HepG2 (cell line): ENCODE results near the gene IGSF8. TPM values are rescaled to one million over a fixed set of nuclear protein-coding genes. Genes with fewer than 3 reads are reported as not detected.

Source experiments
- ATAC-seq: fragments of 200-7000 bp; cut with Tn5 transposase; 3 replicates; pipeline ENCODE4 v1.9.1; 2020; ENCODE audit warnings: mild to moderate bottlenecking, moderate library complexity
- BruUV-seq: library from RNA; stranded (reverse); fragments of 400-500 nt; replicated peaks from 2 replicates; lab custom pipeline; 2021; lab: Mats Ljungman, UMichigan
- CTCF ChIA-PET: fragments of 300-600 bp; formaldehyde crosslinking; extraction: SDS; loops from one replicate; lab custom pipeline; 2021; ENCODE audit warnings: low total read pairs, inconsistent platforms, low intra/inter-chr PET ratio; lab: Yijun Ruan, JAX
- POLR2A ChIA-PET: fragments of 350-600 bp; sonication (Branson Sonifier 250); formaldehyde crosslinking; loops from one replicate; lab custom pipeline; 2020; ENCODE audit warnings: antibody characterized with exemption, inconsistent platforms; lab: Yijun Ruan, JAX
- DNase-seq: peaks from one replicate; pipeline ENCODE4 v3.0.0-alpha.2; 2015; ENCODE audit warnings: low spot score
- FAIRE-seq: peaks from 3 replicates; lab custom pipeline; 2011; peaks lifted over from hg19 to GRCh38; lab: Jason Lieb, UNC
- H2AFZ ChIP-seq: one replicate; pipeline ENCODE4 v1.6.1; 2011; ENCODE audit warnings: low read length, inconsistent platforms
- H3K27ac ChIP-seq: fragments of 300-600 bp; 3 replicates; pipeline ENCODE4 v1.8.0; 2011; ENCODE audit warnings: mixed run types, mild to moderate bottlenecking, mixed read lengths, low read length, inconsistent platforms; ENCODE audit not compliant: insufficient read depth; ENCODE audit errors: extremely low read length
- H3K27me3 ChIP-seq, 2 experiments: fragments of 200-600 bp in 1 of 2; 2 replicates in 1 of 2; 3 replicates in 1 of 2; pipeline versions ENCODE4 v1.6.0 to v1.8.0; 2011; ENCODE audit warnings: low read length in 2 of 2, mild to moderate bottlenecking in 2 of 2, moderate library complexity in 2 of 2, inconsistent platforms in 1 of 2; ENCODE audit not compliant: insufficient read depth in 2 of 2, control insufficient read depth in 1 of 2
- H3K36me3 ChIP-seq, 2 experiments: fragments of 200-600 bp in 1 of 2; replicated peaks in 1 of 2; 2 replicates in 1 of 2; 3 replicates in 1 of 2; pipeline versions ENCODE4 v1.5.1 to v1.8.0; 2011; ENCODE audit warnings: low read length in 2 of 2, inconsistent platforms in 1 of 2; ENCODE audit not compliant: insufficient read depth in 2 of 2, control insufficient read depth in 1 of 2
- H3K4me1 ChIP-seq: 2 replicates; pipeline ENCODE4 v1.5.1; 2012; ENCODE audit warnings: low read length, inconsistent platforms; ENCODE audit not compliant: insufficient read depth
- H3K4me2 ChIP-seq: 2 replicates; pipeline ENCODE4 v1.6.0; 2011; ENCODE audit warnings: low read depth, low read length, inconsistent platforms
- H3K4me3 ChIP-seq, 3 experiments: fragments of 200-600 bp in 1 of 3; sonication (generic), shearing (Covaris generic) in 1 of 3; replicated peaks in 1 of 3; 2 replicates each; pipeline ENCODE4 v1.5.1; 2011 to 2016; ENCODE audit warnings: low read length in 3 of 3, inconsistent platforms in 2 of 3, low read depth in 2 of 3, mild to moderate bottlenecking in 2 of 3, control low read depth in 1 of 3, mixed read lengths in 1 of 3; ENCODE audit not compliant: insufficient read depth in 1 of 3
- H3K79me2 ChIP-seq: one replicate; pipeline ENCODE4 v1.6.1; 2011; ENCODE audit warnings: low read length, inconsistent platforms; ENCODE audit not compliant: insufficient read depth
- H3K9ac ChIP-seq: 2 replicates; pipeline ENCODE4 v1.6.0; 2011; ENCODE audit warnings: mild to moderate bottlenecking, low read depth, low read length, inconsistent platforms; ENCODE audit not compliant: insufficient read depth
- H3K9me3 ChIP-seq: 2 replicates; pipeline ENCODE4 v1.5.1; 2012; ENCODE audit warnings: mild to moderate bottlenecking, low read length
- H4K20me1 ChIP-seq: 2 replicates; pipeline ENCODE4 v1.6.0; 2011; ENCODE audit warnings: inconsistent platforms, mild to moderate bottlenecking, low read length, moderate library complexity; ENCODE audit not compliant: insufficient read depth
- CEBPB ChIP-seq: IDR thresholded peaks from 2 replicates; pipeline ENCODE4 v1.6.1; 2011; ENCODE audit warnings: low read depth, low read length, improper control_type of control experiment, borderline replicate concordance
- GTF2F1 ChIP-seq: fragments of 150-350 bp; IDR thresholded peaks from 2 replicates; pipeline ENCODE4 v1.6.1; 2014; ENCODE audit warnings: low read length
- MED13 ChIP-seq: sonication (generic); formaldehyde crosslinking; IDR thresholded peaks from 2 replicates; pipeline ENCODE4 v1.5.0; 2020; ENCODE audit warnings: missing genetic modification reagents
- RNF2 ChIP-seq: fragments of 450-650 bp; conservative IDR thresholded peaks from 2 replicates; pipeline ENCODE4 v1.6.1; 2016; ENCODE audit warnings: low read depth
- TFE3 ChIP-seq: IDR thresholded peaks from 2 replicates; pipeline ENCODE4 v1.6.1; 2016
- THYN1 ChIP-seq: sonication (generic); formaldehyde crosslinking; IDR thresholded peaks from 2 replicates; pipeline ENCODE4 v1.8.1; 2023; ENCODE audit warnings: low read depth, mild to moderate bottlenecking, moderate library complexity, missing genetic modification reagents, borderline replicate concordance
- ZNF33B ChIP-seq: sonication (generic); formaldehyde crosslinking; IDR thresholded peaks from 2 replicates; pipeline ENCODE4 v1.5.1; 2020; ENCODE audit warnings: mild to moderate bottlenecking, missing genetic modification reagents
- ZNF350 ChIP-seq: sonication (generic); formaldehyde crosslinking; IDR thresholded peaks from 2 replicates; pipeline ENCODE4 v1.4.0; 2020; ENCODE audit warnings: mild to moderate bottlenecking, low read depth, missing genetic modification reagents, borderline replicate concordance
- ZNF598 ChIP-seq: sonication (generic); formaldehyde crosslinking; IDR thresholded peaks from 2 replicates; pipeline ENCODE4 v1.5.1; 2020; ENCODE audit warnings: mild to moderate bottlenecking, missing genetic modification reagents, borderline replicate concordance
- ZNF652 ChIP-seq: IDR thresholded peaks from 2 replicates; pipeline ENCODE4 v1.6.1; 2016; ENCODE audit warnings: low read depth, borderline replicate concordance
- ZSCAN9 ChIP-seq: IDR thresholded peaks from 2 replicates; pipeline ENCODE4 v1.6.1; 2016; ENCODE audit warnings: borderline replicate concordance
- WGBS: methylation state at CpG from one replicate; pipeline ENCODE4 v1.1.6; 2017; ENCODE audit warnings: low lambda C conversion rate; 5-methylcytosine and 5-hydroxymethylcytosine counted together
- in situ Hi-C: cut with HindIII; loops from 2 replicates; pipeline ENCODE4 v1.10.0; 2017; ENCODE audit warnings: low pct_unique_long_range_greater_than_20kb; ENCODE audit not compliant: extremely low pct_ligation_motif_present
- intact Hi-C: fragments of 100-400 bp; cut with micrococcal nuclease; formaldehyde crosslinking; loops from one replicate; pipeline ENCODE4 v1.10.0; 2022; ENCODE audit not compliant: unreplicated experiment
- polyA plus RNA-seq, 8 experiments: library from polyadenylated mRNA; depleted of rRNA in 3 of 8; stranded (reverse) in 7 of 8; unstranded in 1 of 8; fragments of >200 nt; fragmentation: Illumina TruSeq in 4 of 8; extraction: Trizol in 4 of 8; gene quantifications; 2 replicates each; pipeline versions ENCODE4 v1.2.1 to v1.2.3, GENCODE V29; 2011 to 2016; ENCODE audit warnings: low read depth in 4 of 8, missing spikeins in 1 of 8, mixed read lengths in 1 of 8; ENCODE audit not compliant: insufficient read depth in 1 of 8
- total RNA-seq, 5 experiments: library from RNA; depleted of rRNA; stranded (reverse); fragments of >200 nt; fragmentation: Illumina TruSeq; extraction: Trizol; gene quantifications; 2 replicates each; pipeline ENCODE4 v1.2.3, GENCODE V29; 2016; ENCODE audit warnings: low read depth in 1 of 5
- TF ChIP-seq, protein P1 (sequence below): sonication (generic); formaldehyde crosslinking; IDR thresholded peaks from 2 replicates; pipeline ENCODE4 v1.4.0; 2020; ENCODE audit warnings: missing genetic modification reagents

IGSF8 gene
- total and polyA plus RNA-seq, 2 of the 13 experiments (the other 11 are each of a cell fraction or from before 2014, with no cell fraction given), result 24.0 to 41.0 TPM

- ATAC-seq (no peak), FAIRE-seq (no peak)
- no peak overlapping the region for H2AFZ ChIP-seq
Observed at GRCh38 chr1:160130486-160130885, 32.1 kb upstream of the IGSF8 start.

More at GRCh38 chr1:160130486-160130885, 32.1 kb upstream of the IGSF8 start:
- CTCF ChIA-PET, result no interaction called here
- in situ Hi-C loops, result no loop called here
- no peaks in the 10 kb centered on the region for H3K36me3 ChIP-seq
- H3K4me1 ChIP-seq, result peaks cover 64% of the 10 kb centered on the region
- no TSS peak for BruUV-seq
- H3K9ac ChIP-seq, result no peak overlapping the region
- H3K27ac ChIP-seq, result no peak overlapping the region
- no peak for DNase-seq
- H4K20me1 ChIP-seq, result no peaks in the 10 kb centered on the region
- no peaks in the 10 kb centered on the region for H3K79me2 ChIP-seq
- POLR2A ChIA-PET, result no interaction called here
- 69% methylated on average over 5 of the region's 5 CpGs for WGBS
- TF ChIP-seq ZNF350 (CRISPR knock-in tag) (no peak), MED13 (CRISPR knock-in tag) (no peak), ZNF33B (CRISPR knock-in tag) (no peak), RNF2 (no peak), THYN1 (CRISPR knock-in tag) (no peak), ZSCAN9 (CRISPR knock-in tag) (no peak), CEBPB (no peak), GTF2F1 (no peak), TFE3 (no peak), ZNF652 (CRISPR knock-in tag) (no peak), ZNF598 (CRISPR knock-in tag) (no peak)
- TF ChIP-seq, protein P1, sequence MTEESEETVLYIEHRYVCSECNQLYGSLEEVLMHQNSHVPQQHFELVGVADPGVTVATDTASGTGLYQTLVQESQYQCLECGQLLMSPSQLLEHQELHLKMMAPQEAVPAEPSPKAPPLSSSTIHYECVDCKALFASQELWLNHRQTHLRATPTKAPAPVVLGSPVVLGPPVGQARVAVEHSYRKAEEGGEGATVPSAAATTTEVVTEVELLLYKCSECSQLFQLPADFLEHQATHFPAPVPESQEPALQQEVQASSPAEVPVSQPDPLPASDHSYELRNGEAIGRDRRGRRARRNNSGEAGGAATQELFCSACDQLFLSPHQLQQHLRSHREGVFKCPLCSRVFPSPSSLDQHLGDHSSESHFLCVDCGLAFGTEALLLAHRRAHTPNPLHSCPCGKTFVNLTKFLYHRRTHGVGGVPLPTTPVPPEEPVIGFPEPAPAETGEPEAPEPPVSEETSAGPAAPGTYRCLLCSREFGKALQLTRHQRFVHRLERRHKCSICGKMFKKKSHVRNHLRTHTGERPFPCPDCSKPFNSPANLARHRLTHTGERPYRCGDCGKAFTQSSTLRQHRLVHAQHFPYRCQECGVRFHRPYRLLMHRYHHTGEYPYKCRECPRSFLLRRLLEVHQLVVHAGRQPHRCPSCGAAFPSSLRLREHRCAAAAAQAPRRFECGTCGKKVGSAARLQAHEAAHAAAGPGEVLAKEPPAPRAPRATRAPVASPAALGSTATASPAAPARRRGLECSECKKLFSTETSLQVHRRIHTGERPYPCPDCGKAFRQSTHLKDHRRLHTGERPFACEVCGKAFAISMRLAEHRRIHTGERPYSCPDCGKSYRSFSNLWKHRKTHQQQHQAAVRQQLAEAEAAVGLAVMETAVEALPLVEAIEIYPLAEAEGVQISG (CRISPR knock-in tag), result no peak
- TF ChIP-seq, all 625 proteins: peak for 0
- intact Hi-C loops, result no loop called here
- H3K4me2 ChIP-seq, result no peak overlapping the region
- H3K4me3 ChIP-seq, result no peak overlapping the region
- H3K9me3 ChIP-seq, result no peaks in the 10 kb centered on the region
- H3K27me3 ChIP-seq, result no peaks in the 10 kb centered on the region
